ES-I3 (cell line): Measurements from ENCODE around the gene HEPH.
"Not testable (repeated sequence)": the region's sequence is repeated elsewhere in the genome, so short reads cannot be mapped to it uniquely, and the experiment has no call there.

Experiments used
- H3K36me3 ChIP-seq: 2 replicates; pipeline ENCODE4 v1.6.1; 2013; ENCODE audit warnings: mild to moderate bottlenecking, low read length, control low read depth, moderate library complexity; ENCODE audit not compliant: insufficient read depth
- H3K4me1 ChIP-seq: 2 replicates; pipeline ENCODE4 v1.6.1; 2013; ENCODE audit warnings: mild to moderate bottlenecking, control low read depth, low read length; ENCODE audit not compliant: insufficient read depth
- H3K9ac ChIP-seq: 2 replicates; pipeline ENCODE4 v1.6.1; 2013; ENCODE audit warnings: low read depth, mild to moderate bottlenecking, low read length, moderate library complexity
- H3K9me3 ChIP-seq: 2 replicates; pipeline ENCODE4 v1.6.1; 2013; ENCODE audit warnings: mild to moderate bottlenecking, low read length, moderate library complexity; ENCODE audit not compliant: control insufficient read depth, insufficient read depth

HEPH gene

DNA sequence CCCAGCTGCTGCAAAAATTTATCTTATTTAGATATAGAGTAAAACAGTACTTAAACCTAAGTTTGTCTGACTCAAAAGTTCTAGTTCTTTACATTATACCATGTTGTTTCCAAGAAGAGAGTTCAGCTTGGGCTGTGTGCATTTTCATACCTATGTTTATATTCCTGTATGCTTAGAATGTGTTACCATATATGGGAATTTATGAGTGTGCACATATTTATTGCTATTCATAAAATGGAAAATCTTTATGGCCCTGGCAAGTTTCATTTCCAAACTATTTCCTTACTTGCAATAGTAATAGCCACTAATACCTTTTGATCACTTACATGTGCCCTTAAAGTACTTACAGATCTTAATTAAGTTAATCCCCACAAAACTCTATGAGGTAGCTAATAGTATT is 2.6 kb downstream of the HEPH start:
- Histone ChIP-seq H3K4me1 (peaks cover 5% of the 10 kb centered on the region; the same call in 1 of the 2 replicates), H3K9me3 (no peaks in the 10 kb centered on the region), H3K9ac (no peak overlapping the region), H3K36me3 (no peaks in the 10 kb centered on the region; the same call in 1 of the 2 replicates)

DNA sequence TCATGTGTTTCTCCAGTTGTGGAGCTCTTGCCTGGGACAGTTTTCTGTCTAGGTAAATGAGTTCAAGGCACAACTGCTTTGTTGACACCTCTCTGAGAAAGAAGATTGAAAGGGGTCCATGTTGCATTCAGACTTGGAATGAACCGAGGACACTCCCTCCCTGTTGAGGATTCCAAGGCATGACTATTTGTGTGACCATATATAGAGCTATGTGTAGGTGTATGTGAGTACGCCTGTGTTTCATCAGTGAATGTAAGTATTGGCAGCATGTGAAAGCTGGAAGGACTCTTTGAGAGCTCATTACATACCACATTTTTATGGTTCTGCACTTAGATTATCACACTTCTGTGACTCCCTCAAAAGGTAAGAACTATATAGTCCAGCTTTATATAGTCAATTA is 3.4 kb downstream of the HEPH start:
- H3K36me3 ChIP-seq = peaks cover under 1% of the 10 kb centered on the region; the same call in 1 of the 2 replicates
- no peak overlapping the region for H3K9ac ChIP-seq
- H3K4me1 ChIP-seq = peaks cover 5% of the 10 kb centered on the region; the same call in 1 of the 2 replicates
- no peaks in the 10 kb centered on the region for H3K9me3 ChIP-seq

DNA sequence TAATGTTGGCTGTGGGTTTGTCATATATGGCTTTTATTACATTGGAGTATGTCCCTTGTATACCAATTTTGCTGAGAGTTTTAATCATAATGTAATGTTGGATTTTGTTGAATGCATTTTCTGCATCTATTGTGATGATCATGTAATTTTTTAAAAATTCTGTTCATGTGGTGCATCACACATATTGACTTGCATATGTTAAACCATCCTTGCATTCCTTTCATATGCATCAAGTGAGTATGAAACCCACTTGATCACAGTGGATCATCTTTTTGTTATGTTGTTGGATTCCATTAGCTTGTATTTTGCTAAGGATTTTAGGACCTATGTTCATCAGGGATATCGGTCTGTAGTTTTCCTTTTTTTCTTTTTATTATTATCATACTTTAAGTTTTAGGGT is 12.1 kb downstream of the HEPH start:
- no peak overlapping the region for H3K9ac ChIP-seq
- H3K9me3 ChIP-seq = no peaks in the 10 kb centered on the region
- peaks cover 18% of the 10 kb centered on the region for H3K36me3 ChIP-seq
- H3K4me1 ChIP-seq = no peaks in the 10 kb centered on the region

DNA sequence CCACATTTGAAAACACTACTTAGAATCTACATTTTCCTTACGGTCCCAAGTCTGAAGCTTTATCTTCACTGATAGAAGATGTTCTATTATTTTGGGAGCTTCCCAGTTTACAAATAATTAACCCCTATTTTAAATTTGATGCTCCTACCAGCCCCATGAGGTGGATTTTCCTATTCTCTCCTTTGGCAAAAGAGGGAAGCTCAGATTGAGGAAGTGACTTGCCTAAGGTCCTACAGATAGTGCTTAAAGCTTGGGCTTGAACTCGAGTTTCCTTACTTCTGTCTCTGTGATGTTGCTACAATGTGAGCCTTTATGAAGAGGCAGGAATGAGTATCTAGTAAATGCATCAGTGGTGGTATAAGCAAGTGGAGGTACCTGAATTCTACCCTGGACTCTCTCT is 27.5 kb downstream of the HEPH start:
- Histone ChIP-seq H3K9me3 (no peaks in the 10 kb centered on the region), H3K4me1 (peaks cover 10% of the 10 kb centered on the region; the same call in 1 of the 2 replicates), H3K36me3 (peaks cover 16% of the 10 kb centered on the region), H3K9ac (no peak overlapping the region)

DNA sequence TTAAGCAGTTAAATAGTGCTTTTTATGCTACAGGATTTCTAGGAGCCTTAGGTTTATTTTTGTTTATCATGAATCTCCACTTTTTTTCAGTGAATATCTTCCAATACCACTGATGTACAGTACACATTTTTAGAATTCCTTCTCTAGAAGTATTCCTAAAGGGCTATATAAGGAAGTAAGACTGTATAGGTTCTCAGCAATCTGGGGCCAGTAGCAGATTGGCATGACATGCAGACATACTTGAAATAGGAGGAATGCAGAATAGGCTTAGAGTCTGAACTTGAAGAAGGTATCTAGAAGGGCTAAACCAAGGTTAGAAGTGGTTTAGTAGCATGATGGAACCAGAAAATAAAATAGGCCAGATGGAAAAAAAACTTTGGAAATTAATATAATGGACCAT is 29.8 kb downstream of the HEPH start:
- no peaks in the 10 kb centered on the region for H3K9me3 ChIP-seq
- H3K36me3 ChIP-seq = peaks cover 16% of the 10 kb centered on the region

DNA sequence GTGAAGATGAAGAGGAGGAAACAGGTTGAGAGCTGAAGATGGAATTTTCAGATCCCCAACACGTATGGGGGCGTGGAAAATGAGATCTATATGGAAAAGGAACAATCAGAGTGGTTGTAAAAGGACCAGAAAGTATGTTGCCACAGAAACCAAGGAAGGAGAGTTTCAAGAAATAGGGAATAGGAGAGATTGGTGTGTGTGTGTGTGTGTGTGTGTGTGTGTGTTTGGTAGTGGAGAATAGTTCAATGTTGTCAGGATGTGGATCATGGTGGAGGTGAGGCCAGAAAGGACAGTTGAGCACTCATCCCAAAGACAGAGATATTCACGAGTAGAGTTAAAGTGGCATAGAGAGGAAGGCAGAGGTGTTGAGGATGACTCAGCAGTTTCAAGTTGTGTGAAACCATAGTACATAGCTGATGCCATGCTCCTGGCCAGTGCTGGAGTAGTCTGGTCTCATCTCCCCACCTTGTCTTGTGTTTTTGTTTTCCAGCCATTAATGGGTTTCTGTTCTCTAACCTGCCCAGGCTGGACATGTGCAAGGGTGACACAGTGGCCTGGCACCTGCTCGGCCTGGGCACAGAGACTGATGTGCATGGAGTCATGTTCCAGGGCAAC is 36.1 kb downstream of the HEPH start:
- Histone ChIP-seq H3K4me1 (no peaks in the 10 kb centered on the region), H3K9ac (no peak overlapping the region), H3K36me3 (peaks cover 3% of the 10 kb centered on the region), H3K9me3 (no peaks in the 10 kb centered on the region)

More for the DNA sequence above, 29.8 kb downstream of the HEPH start:
- no peak overlapping the region for H3K9ac ChIP-seq
- H3K4me1 ChIP-seq = no peaks in the 10 kb centered on the region

DNA sequence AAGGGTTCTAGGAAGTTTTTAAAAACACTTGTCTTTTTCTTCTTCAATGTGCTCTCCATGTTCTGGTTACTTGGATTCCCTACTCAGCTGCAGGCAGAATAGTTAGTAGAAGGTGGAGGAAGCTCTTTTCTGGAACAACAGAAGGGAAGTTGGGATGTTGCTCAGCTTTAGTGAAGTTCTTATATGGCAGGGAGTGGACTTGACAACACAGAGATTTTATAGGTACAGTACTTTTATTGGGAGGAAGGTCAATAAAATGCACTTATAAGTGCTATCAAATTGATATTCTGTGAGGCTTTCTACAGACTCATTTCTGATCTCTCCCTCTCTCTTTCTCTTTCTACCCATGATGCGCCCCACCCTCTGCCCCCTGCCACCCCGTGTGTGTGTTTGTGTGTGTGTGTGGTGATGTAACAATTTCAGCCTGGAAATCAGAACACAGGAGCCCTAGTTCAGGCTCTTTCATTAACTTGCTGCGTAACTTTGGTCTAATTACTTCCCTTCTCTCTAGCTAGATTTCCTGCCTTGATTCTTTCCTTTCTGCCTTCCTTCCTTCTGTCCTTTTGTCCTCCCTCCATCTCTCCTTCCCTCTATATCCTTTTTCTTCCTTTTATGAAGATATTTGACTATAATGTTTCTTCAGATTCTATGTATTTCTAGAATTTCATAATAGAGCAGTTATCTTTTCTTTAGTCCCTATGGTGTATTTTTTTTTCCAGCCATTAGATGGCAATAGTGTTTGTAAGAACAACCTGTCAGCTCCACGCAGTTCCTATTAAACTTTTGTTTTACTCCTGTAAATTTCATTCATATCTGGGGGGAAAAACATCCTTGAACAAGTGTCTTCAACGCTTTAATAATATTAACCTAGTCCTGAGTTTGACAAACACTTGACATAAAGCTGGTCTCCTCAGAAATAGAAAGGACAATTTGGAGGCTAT is 37.1 kb downstream of the HEPH start:
- H3K36me3 ChIP-seq = peaks cover 3% of the 10 kb centered on the region
- H3K4me1 ChIP-seq = no peaks in the 10 kb centered on the region
- H3K9me3 ChIP-seq = no peaks in the 10 kb centered on the region
- no peak overlapping the region for H3K9ac ChIP-seq

DNA sequence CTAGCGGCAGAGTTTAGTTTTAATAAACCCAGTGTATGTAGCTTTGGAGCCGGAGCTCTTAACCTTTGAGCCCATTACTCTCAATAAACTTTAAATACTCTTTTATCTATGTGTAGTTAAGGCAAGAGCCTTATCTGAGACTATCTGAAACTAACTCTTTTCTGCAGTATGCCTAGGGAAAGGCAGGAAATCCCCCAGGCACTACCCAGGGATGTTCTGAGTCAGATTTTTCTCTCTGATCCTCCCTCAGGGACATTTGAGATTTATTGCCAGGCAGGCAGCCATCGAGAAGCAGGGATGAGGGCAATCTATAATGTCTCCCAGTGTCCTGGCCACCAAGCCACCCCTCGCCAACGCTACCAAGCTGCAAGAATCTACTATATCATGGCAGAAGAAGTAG is 39.1 kb downstream of the HEPH start:
- H3K36me3 ChIP-seq = peaks cover 3% of the 10 kb centered on the region; the same call in 1 of the 2 replicates
- no peak overlapping the region for H3K9ac ChIP-seq
- no peaks in the 10 kb centered on the region for H3K4me1 ChIP-seq
- no peaks in the 10 kb centered on the region for H3K9me3 ChIP-seq

DNA sequence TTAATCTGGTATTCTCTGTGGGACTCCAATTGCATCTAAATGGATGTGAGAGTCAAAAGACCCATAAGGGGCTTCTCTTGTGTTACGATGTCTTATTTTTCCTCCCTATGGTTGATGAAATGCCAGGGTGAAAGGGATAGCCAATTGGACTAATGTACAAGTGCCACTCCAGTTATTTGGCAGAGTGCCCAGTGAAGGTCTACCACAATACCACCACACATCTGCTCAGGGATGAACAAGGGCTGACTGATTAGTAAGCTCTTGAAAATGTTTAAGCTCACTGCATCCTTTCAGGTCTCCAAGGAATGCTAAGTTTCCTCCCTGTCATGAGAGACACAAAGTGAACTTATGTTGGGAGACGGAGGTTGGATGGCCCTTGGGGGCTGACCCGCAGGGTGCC is 57.8 kb downstream of the HEPH start:
- Histone ChIP-seq H3K4me1 (no peaks in the 10 kb centered on the region), H3K9me3 (no peaks in the 10 kb centered on the region), H3K9ac (no peak overlapping the region), H3K36me3 (no peaks in the 10 kb centered on the region)

DNA sequence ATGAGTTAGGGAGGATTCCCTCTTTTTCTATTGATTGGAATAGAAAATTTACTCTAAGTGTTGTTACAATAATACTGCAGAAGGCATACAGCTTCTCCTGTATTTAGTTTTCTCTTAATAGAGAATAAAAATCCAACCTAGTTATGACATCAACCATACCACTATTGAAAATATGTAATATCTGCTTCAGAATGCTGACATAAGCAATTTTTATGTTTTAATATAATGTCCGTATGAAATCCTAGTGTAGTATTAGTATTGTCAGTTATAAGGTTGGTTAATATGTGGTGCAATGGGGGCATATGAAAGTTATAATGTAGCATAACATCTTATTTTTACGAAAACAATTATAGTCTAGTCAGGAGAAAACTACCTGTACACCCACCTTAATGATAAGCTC is 68.2 kb downstream of the HEPH start:
- no peak overlapping the region for H3K9ac ChIP-seq
- H3K4me1 ChIP-seq = no peaks in the 10 kb centered on the region
- no peaks in the 10 kb centered on the region for H3K36me3 ChIP-seq
- no peaks in the 10 kb centered on the region for H3K9me3 ChIP-seq

DNA sequence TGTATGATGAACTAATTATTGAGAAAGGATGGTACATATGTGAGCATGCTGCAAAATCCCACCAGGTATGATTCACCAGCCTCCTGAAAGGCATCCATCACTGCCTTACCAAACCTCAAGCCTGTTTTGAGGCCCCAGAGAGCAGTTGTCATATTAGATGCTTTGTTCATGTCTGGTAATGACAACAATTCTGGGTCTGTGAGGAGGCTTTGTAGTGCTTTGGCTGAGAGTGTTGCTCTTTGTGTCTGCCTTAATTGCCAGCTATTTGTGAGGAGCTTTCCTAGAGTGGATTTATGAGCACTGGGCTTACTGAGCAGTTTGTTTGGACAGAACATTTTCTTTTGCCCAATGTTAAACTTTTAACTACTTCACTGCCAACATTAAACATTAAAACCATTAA is 69.2 kb downstream of the HEPH start:
- H3K9ac ChIP-seq = no peak overlapping the region
- no peaks in the 10 kb centered on the region for H3K4me1 ChIP-seq
- no peaks in the 10 kb centered on the region for H3K9me3 ChIP-seq
- H3K36me3 ChIP-seq = no peaks in the 10 kb centered on the region

DNA sequence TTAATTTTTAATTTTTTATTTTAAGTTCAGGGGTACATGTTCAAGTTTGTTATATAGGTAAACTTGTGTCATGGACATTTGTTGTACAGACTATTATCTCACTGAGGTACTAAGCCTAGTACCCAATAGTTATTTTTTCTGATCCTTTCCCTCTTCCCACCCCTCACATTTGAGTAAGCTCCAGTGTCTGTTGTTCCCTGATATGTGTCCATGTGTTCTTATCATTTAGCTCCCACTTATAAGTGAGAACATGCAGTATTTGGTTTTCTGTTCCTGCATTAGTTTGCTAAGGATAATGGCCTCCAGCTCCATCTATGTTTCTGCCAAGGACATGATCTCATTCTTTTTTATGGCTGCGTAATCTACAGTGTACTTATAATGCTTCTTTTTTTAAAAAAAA is 69.9 kb downstream of the HEPH start:
- not testable (repeated sequence) for H3K36me3 ChIP-seq, H3K4me1 ChIP-seq, H3K9me3 ChIP-seq, H3K9ac ChIP-seq

DNA sequence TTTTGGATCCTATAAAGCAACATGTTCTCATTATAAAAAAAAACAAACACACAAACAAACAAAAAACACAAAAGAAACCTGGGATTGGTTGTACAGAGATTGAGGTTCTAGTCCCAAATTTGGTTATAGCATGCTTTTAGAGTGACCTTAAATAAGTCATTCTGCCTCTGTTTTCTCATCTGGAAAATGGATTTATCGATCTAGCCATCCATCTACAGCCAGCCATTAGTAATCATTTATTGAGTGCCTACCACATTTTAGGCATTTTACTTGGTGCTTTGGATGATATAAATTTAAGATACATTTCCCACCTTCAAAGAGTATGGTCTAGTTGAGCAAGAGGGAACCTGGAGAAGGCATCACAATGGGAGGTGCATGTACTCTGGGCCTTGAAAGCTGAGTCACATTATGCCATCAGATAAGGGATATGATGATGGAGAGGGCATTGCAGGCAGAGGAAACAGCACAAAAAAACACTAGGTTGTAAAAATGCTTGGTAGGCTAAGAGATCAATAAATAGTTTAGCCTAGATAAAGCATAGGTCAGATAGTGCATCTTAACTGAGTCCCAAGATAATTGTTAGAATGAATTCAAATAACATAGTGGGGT is 91.4 kb downstream of the HEPH start:
- no peak overlapping the region for H3K9ac ChIP-seq
- no peaks in the 10 kb centered on the region for H3K4me1 ChIP-seq
- no peaks in the 10 kb centered on the region for H3K9me3 ChIP-seq
- H3K36me3 ChIP-seq = no peaks in the 10 kb centered on the region

DNA sequence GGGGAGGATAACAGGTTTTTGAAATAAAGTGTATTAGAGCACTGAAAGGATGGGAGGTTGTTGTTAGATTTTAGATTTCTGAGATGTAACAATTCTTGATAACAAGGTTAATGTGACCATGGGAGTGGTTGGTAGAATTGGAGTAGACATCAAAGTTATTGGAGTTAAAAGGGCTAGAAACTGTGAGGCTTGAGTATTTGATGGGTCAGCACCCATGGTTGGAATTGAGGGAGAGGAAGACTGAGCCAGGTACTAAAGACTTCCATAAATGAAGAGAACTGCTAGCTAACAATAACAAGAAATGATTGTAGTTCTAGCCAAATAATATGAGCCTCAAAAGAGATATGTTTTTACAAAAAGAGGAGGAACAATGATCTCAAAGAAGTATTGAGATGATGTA is 98.8 kb downstream of the HEPH start:
- Histone ChIP-seq H3K36me3 (peaks cover 6% of the 10 kb centered on the region), H3K4me1 (no peaks in the 10 kb centered on the region), H3K9me3 (no peaks in the 10 kb centered on the region), H3K9ac (no peak overlapping the region)
